Nephron (organoid): ENCODE measurements around the gene KIDINS220.

Experiments used
- H3K27ac Mint-ChIP-seq, 3 experiments: 2 replicates each; pipeline ENCODE4 v1.8.0; 2020; ENCODE audit warnings: mixed read lengths in 3 of 3, mild to moderate bottlenecking in 2 of 3, moderate library complexity in 1 of 3
- H3K27me3 Mint-ChIP-seq: 2 replicates; pipeline ENCODE4 v1.8.0; 2021; ENCODE audit warnings: low read depth, mild to moderate bottlenecking, moderate library complexity, mixed read lengths
- H3K36me3 Mint-ChIP-seq: 2 replicates; pipeline ENCODE4 v1.8.0; 2020; ENCODE audit warnings: low read depth, mixed read lengths
- H3K4me1 Mint-ChIP-seq: 2 replicates; pipeline ENCODE4 v1.8.0; 2020; ENCODE audit warnings: mixed read lengths
- H3K4me3 Mint-ChIP-seq, 3 experiments: 2 replicates each; pipeline ENCODE4 v1.8.0; 2020; ENCODE audit warnings: mild to moderate bottlenecking in 3 of 3, mixed read lengths in 3 of 3, moderate library complexity in 2 of 3
- H3K9me3 Mint-ChIP-seq: 2 replicates; pipeline ENCODE4 v1.8.0; 2020; ENCODE audit warnings: mixed read lengths
- CTCF ChIP-seq, 3 experiments: fragments of 200-600 bp; sonication (generic); IDR thresholded peaks; one replicate each; pipeline ENCODE4 v1.5.0; 2021; ENCODE audit warnings: antibody characterized with exemption in 3 of 3; ENCODE audit not compliant: unreplicated experiment in 3 of 3

KIDINS220 gene

DNA sequence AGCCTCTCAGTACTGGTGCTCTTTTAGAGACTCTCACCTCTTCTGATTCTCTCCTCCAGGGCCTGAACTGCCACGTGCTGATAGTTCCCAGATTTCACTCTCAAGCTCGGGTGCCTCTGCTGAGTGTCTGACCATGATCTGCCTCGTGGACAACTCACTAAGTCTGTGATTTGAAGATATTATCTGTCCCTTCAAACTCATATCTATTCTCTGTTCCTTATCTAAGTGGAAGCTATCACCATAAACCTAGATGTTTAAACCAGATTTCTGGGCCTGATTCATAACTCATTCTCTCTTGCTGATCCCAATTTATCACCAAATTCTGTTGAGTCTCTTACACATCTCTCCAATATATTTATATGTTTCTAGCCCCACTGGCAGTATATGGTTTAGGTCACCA is 29.9 kb upstream of the KIDINS220 start:
- Mint-ChIP-seq H3K4me3 (no peak overlapping the region), H3K27ac (no peak overlapping the region), H3K4me1 (no peaks in the 10 kb centered on the region), H3K27me3 (peaks cover 3% of the 10 kb centered on the region), H3K36me3 (peaks cover 36% of the 10 kb centered on the region), H3K9me3 (no peaks in the 10 kb centered on the region)
- TF ChIP-seq CTCF (IDR thresholded peaks at IDR 0.05; ENCODE audit: unreplicated experiment in 3 of 3): no peak

DNA sequence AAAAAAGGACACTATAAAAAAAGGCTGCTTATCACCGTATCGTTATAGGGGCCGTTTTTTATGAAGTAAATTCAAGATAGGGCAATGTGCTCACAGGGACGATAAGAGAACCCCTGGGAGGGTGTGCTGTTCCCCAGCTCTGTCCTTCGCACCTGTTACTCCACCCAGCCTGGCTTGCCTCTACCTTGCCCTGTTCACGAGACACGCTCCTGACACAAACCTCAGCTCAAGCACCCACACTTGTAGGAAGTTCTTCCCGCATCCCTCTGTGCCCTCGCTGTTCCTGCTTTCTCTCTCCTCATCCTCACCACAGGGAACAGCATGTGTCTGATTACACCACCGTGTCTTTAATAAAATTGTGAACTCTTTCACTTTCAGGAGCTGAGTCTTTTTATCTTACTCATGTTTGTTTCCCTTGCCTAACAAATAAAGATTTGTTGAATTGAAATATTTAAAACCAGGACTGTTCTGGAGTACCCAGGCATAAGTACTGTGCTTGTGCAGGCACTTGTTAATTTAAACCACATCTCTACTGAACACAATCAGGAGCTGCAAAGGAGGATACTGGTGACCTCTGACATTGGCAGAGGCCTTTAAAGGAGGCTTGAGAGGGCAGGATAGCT is 26.0 kb upstream of the KIDINS220 start:
- Mint-ChIP-seq H3K36me3 (peaks cover 49% of the 10 kb centered on the region), H3K4me1 (peaks cover 3% of the 10 kb centered on the region), H3K9me3 (no peaks in the 10 kb centered on the region), H3K27me3 (no peaks in the 10 kb centered on the region), H3K4me3 (no peak overlapping the region), H3K27ac (no peak overlapping the region)
- TF ChIP-seq CTCF (IDR thresholded peaks at IDR 0.05; ENCODE audit: unreplicated experiment in 3 of 3): no peak

- Mint-ChIP-seq H3K27me3 (no peaks in the 10 kb centered on the region), H3K27ac (no peak overlapping the region), H3K36me3 (peaks cover 46% of the 10 kb centered on the region), H3K4me3 (no peak overlapping the region), H3K9me3 (no peaks in the 10 kb centered on the region), H3K4me1 (peaks cover 12% of the 10 kb centered on the region)
- no peak for TF ChIP-seq CTCF (IDR thresholded peaks at IDR 0.05; ENCODE audit: unreplicated experiment in 3 of 3)
Measured at GRCh38 chr2:8862230-8862629, 24.8 kb upstream of the KIDINS220 start.

GRCh38 chr2:8861797-8862196 is 24.4 kb upstream of the KIDINS220 start:
- H3K27ac Mint-ChIP-seq: no peak overlapping the region
- no peak overlapping the region for H3K4me3 Mint-ChIP-seq
- peaks cover 12% of the 10 kb centered on the region for H3K4me1 Mint-ChIP-seq
- TF ChIP-seq CTCF (IDR thresholded peaks at IDR 0.05; ENCODE audit: unreplicated experiment in 3 of 3): no peak
- H3K27me3 Mint-ChIP-seq: no peaks in the 10 kb centered on the region
- H3K9me3 Mint-ChIP-seq: no peaks in the 10 kb centered on the region
- peaks cover 45% of the 10 kb centered on the region for H3K36me3 Mint-ChIP-seq

DNA sequence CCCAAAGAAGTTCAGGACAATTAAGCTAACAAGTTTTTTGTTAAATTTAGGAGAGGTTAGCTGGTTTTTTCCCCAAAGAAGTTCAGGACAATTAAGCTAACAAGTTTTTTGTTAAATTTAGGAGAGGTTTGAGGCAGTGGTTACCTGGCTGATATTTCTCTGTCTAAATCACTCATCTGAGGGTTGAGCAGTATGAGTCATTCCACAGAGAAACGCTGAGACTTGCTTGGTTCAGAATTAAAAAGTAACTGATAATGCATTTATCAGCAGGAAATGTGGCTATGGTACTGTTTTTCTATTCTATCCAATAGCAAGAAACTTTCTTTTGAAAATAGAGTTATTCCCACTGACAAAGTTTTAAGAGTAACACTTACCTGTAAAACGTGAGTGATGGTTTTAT is 22.8 kb upstream of the KIDINS220 start:
- H3K27ac Mint-ChIP-seq: no peak overlapping the region
- no peak for TF ChIP-seq CTCF (IDR thresholded peaks at IDR 0.05; ENCODE audit: unreplicated experiment in 3 of 3)
- H3K9me3 Mint-ChIP-seq: no peaks in the 10 kb centered on the region
- peaks cover 45% of the 10 kb centered on the region for H3K36me3 Mint-ChIP-seq
- H3K27me3 Mint-ChIP-seq: no peaks in the 10 kb centered on the region
- peaks cover 12% of the 10 kb centered on the region for H3K4me1 Mint-ChIP-seq
- H3K4me3 Mint-ChIP-seq: no peak overlapping the region

GRCh38 chr2:8858910-8859309 is 21.5 kb upstream of the KIDINS220 start:
- Mint-ChIP-seq H3K9me3 (no peaks in the 10 kb centered on the region), H3K36me3 (peaks cover 36% of the 10 kb centered on the region), H3K27ac (no peak overlapping the region)

More at GRCh38 chr2:8858910-8859309, 21.5 kb upstream of the KIDINS220 start:
- Mint-ChIP-seq H3K4me3 (no peak overlapping the region), H3K4me1 (peaks cover 12% of the 10 kb centered on the region), H3K27me3 (no peaks in the 10 kb centered on the region)
- TF ChIP-seq CTCF (IDR thresholded peaks at IDR 0.05; ENCODE audit: unreplicated experiment in 3 of 3): no peak
